Skeletal muscle tissue (tissue), 5 donors: ENCODE results near the gene ZNF195. TPM values are rescaled to one million over a fixed set of nuclear protein-coding genes. Genes with fewer than 3 reads are reported as not detected.
"Not testable (repeated sequence)": the region's sequence is repeated elsewhere in the genome, so short reads cannot be mapped to it uniquely, and the experiment has no call there.

Experiments
- H3K27ac ChIP-seq: one replicate; pipeline ENCODE4 v1.7.0; 2013; ENCODE audit warnings: mild to moderate bottlenecking, low read depth, low read length, inconsistent platforms
- H3K27me3 ChIP-seq, 3 donors: one replicate each; pipeline ENCODE4 v1.7.0; 2013; ENCODE audit warnings: low read length in 3 of 3; ENCODE audit not compliant: control insufficient read depth in 3 of 3, insufficient read depth in 3 of 3
- H3K36me3 ChIP-seq, 3 donors: one replicate each; pipeline ENCODE4 v1.7.0; 2013; ENCODE audit warnings: low read length in 3 of 3; ENCODE audit not compliant: control insufficient read depth in 3 of 3, insufficient read depth in 3 of 3
- H3K4me1 ChIP-seq, 3 donors: one replicate each; pipeline ENCODE4 v1.7.0; 2013; ENCODE audit warnings: low read length in 3 of 3, mild to moderate bottlenecking in 3 of 3; ENCODE audit not compliant: control insufficient read depth in 3 of 3, insufficient read depth in 3 of 3
- H3K4me3 ChIP-seq, 3 donors: one replicate each; pipeline ENCODE4 v1.7.0; 2013; ENCODE audit warnings: low read length in 3 of 3
- H3K9ac ChIP-seq, 3 donors: one replicate each; pipeline ENCODE4 v1.7.0; 2013; ENCODE audit warnings: low read length in 3 of 3, mild to moderate bottlenecking in 3 of 3, moderate library complexity in 2 of 3, low read depth in 1 of 3
- H3K9me3 ChIP-seq, 3 donors: one replicate each; pipeline ENCODE4 v1.7.0; 2013; ENCODE audit warnings: low read length in 3 of 3; ENCODE audit not compliant: control insufficient read depth in 3 of 3
- small RNA-seq: library from RNA; depleted of rRNA; stranded (forward); fragments of <200 nt; gene quantifications from one replicate; pipeline ENCODE3, GENCODE V24; 2014
- total RNA-seq: library from RNA; depleted of rRNA; stranded (reverse); fragments of >200 nt; gene quantifications from one replicate; pipeline ENCODE4 v1.2.3, GENCODE V29; 2014
- donor health status: Osteomylitis.

ZNF195 gene
- total RNA-seq, 1 donor from 2014 or later: 9.4 TPM

- no peaks in the 10 kb centered on the region for H3K9me3 ChIP-seq
- H3K36me3 ChIP-seq: no peaks in the 10 kb centered on the region
- no peaks in the 10 kb centered on the region for H3K4me1 ChIP-seq
- no peak overlapping the region for H3K9ac ChIP-seq
- peaks cover 5 to 29% (median 12%) of the 10 kb centered on the region in 3 donors for H3K27me3 ChIP-seq
- H3K4me3 ChIP-seq: no peak overlapping the region
- no peak overlapping the region for H3K27ac ChIP-seq
These were observed 40.2 kb downstream of the ZNF195 start for GRCh38 chr11:3338569-3339339.

DNA sequence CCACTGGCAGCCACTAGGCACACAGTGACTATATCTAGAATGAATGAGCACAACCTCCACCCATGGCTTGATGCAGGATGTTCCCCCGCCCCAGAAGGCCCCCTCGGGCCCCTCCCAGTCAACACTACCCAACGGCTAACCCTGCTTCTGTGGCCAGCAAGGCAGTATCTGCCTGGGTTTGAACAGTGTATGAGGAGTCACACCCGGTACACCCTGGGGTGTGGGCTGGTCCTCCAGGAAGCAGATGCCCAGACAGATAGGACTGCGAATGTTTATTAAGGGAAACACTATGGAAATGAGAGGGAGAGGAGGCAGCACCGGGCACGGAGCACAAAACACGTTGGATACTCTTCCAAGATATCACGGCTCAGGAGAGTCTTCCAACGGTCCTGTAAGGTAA lies 42.5 kb downstream of the ZNF195 start:
- not testable (repeated sequence) for H3K4me1 ChIP-seq, H3K27ac ChIP-seq, H3K36me3 ChIP-seq

DNA sequence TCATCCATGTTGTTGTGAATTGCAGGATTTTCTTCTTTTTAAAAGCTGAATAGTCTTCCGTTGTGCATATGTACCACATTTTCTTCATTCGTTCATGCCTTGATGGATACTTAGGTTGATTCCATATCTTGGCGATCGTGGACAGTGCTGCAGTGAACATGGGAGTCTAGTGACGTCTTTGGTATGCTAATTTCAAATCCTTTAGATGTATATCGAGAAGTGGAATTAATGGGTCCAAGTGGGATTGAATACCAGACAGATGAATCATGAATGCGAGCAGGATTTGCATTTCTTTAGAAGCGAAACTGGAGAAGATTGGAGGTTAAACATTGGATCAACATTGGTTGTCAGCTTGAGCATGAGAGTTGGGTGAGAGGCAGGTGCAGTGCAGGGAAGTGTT lies 45.8 kb downstream of the ZNF195 start:
- H3K4me1 ChIP-seq, H3K9ac ChIP-seq, H3K4me3 ChIP-seq, H3K27me3 ChIP-seq, H3K36me3 ChIP-seq, H3K9me3 ChIP-seq, H3K27ac ChIP-seq: not testable (repeated sequence)

More for the DNA sequence above, 42.5 kb downstream of the ZNF195 start:
- not testable (repeated sequence) for H3K4me3 ChIP-seq, H3K9me3 ChIP-seq, H3K9ac ChIP-seq
- peaks cover 5 to 23% (median 12%) of the 10 kb centered on the region in 3 donors for H3K27me3 ChIP-seq

DNA sequence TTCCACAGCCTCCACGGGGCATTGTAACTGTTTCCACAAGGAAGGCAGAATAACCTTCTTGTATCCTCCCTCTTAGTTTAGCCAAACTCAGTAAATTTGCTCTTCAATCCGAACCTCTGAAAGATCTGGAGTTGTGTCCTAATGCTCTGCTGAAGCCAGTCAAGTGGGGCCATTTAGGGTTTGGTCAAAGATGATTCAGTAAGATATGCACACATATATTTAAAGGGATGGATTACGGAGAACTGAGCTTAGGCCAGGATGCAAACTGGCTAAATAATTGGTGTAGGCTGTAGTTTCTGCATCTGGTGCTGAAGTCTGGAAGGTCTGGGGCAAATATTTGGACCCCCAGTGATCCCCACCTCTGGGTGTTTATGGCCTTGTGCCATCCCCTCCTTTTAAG lies 47.9 kb downstream of the ZNF195 start:
- not testable (repeated sequence) for H3K4me1 ChIP-seq, H3K36me3 ChIP-seq, H3K27me3 ChIP-seq, H3K9ac ChIP-seq, H3K4me3 ChIP-seq, H3K9me3 ChIP-seq, H3K27ac ChIP-seq

- not testable (repeated sequence) for H3K4me3 ChIP-seq, H3K9ac ChIP-seq, H3K9me3 ChIP-seq, H3K36me3 ChIP-seq, H3K4me1 ChIP-seq, H3K27ac ChIP-seq, H3K27me3 ChIP-seq
These were observed 48.9 kb downstream of the ZNF195 start for GRCh38 chr11:3330064-3330463.

GRCh38 chr11:3328503-3328902 lies 50.4 kb downstream of the ZNF195 start:
- H3K9ac ChIP-seq, H3K4me3 ChIP-seq, H3K36me3 ChIP-seq, H3K27me3 ChIP-seq, H3K4me1 ChIP-seq, H3K9me3 ChIP-seq, H3K27ac ChIP-seq: not testable (repeated sequence)

- H3K4me3 ChIP-seq, H3K9me3 ChIP-seq, H3K27me3 ChIP-seq, H3K9ac ChIP-seq, H3K4me1 ChIP-seq, H3K27ac ChIP-seq, H3K36me3 ChIP-seq: not testable (repeated sequence)
These were observed 52.5 kb downstream of the ZNF195 start for GRCh38 chr11:3326450-3326849.

GRCh38 chr11:3324724-3325123 lies 54.2 kb downstream of the ZNF195 start:
- H3K4me3 ChIP-seq, H3K36me3 ChIP-seq, H3K27ac ChIP-seq, H3K27me3 ChIP-seq, H3K9me3 ChIP-seq, H3K9ac ChIP-seq, H3K4me1 ChIP-seq: not testable (repeated sequence)

Small RNA genes lying within 50 kb of the gene (small RNA-seq; reads per million reads assigned to genes)
- gene AC123788.2: not detected

Other genes with a start within 250 kb of the ZNF195 start
- 19.3 TPM for gene OSBPL5, start 213.8 kb downstream of the ZNF195 start, total RNA-seq
- gene MRGPRG, start 160.3 kb downstream of the ZNF195 start, total RNA-seq: not detected
- not detected for gene MRGPRE, start 146.7 kb downstream of the ZNF195 start, total RNA-seq